ENCODE results near the gene ZNF749. TPM values are rescaled to one million over a fixed set of nuclear protein-coding genes. Genes with fewer than 3 reads are reported as not detected.

ZNF749 gene
- total RNA-seq, 2 donors from 2014 or later: 25.0 to 28.5 TPM

DNA sequence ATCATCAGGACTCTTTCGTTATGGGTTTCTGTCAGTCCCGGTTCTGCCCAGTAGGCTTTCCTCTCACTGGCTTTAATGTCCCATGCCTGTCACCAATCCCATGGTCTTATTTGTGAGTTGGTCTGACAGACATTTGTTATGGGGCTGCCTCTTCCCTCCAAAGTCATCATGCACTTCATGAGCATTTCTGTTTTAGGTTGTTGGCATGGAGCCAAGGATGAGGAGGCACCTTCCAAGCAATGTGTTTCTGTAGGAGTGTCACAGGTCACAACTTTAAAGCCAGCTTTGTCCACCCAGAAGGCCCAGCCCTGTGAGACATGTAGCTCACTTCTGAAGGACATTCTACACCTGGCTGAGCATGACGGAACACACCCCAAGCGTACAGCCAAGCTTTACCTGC lies 15.7 kb upstream of the ZNF749 start:
- Histone ChIP-seq H3K36me3 (ENCODE audit: control insufficient read depth, insufficient read depth, low read length) (peaks cover 34% of the 10 kb centered on the region), H3K27me3 (ENCODE audit: control insufficient read depth, insufficient read depth, low read length, poor library complexity, severe bottlenecking) (no peaks in the 10 kb centered on the region), H3K27ac (ENCODE audit: low read depth, low read length) (no peak overlapping the region), H3K9me3 (ENCODE audit: control insufficient read depth, low read length) (no peaks in the 10 kb centered on the region), H3K4me1 (ENCODE audit: control insufficient read depth, insufficient read depth, low read length) (no peaks in the 10 kb centered on the region), H3K9ac (ENCODE audit: extremely low read depth, low read length, poor library complexity, severe bottlenecking) (no peak overlapping the region), H3K4me3 (ENCODE audit: low read length) (no peak overlapping the region)
- Mint-ChIP-seq H3K9me3 (peaks cover 26% of the 10 kb centered on the region), H3K36me3 (ENCODE audit: low read depth) (peaks cover 68% of the 10 kb centered on the region), H3K27me3 (ENCODE audit: insufficient read depth) (no peaks in the 10 kb centered on the region), H3K4me1 (no peaks in the 10 kb centered on the region), H3K27ac (no peak overlapping the region), H3K4me3 (no peak overlapping the region)
- WGBS, 2 experiments (ENCODE audit: insufficient coverage in 1 of 2, insufficient read length in 1 of 2): 96 to 100% methylated on average over 3 to 4 of the region's 4 CpGs
- TF ChIP-seq, protein P1, sequence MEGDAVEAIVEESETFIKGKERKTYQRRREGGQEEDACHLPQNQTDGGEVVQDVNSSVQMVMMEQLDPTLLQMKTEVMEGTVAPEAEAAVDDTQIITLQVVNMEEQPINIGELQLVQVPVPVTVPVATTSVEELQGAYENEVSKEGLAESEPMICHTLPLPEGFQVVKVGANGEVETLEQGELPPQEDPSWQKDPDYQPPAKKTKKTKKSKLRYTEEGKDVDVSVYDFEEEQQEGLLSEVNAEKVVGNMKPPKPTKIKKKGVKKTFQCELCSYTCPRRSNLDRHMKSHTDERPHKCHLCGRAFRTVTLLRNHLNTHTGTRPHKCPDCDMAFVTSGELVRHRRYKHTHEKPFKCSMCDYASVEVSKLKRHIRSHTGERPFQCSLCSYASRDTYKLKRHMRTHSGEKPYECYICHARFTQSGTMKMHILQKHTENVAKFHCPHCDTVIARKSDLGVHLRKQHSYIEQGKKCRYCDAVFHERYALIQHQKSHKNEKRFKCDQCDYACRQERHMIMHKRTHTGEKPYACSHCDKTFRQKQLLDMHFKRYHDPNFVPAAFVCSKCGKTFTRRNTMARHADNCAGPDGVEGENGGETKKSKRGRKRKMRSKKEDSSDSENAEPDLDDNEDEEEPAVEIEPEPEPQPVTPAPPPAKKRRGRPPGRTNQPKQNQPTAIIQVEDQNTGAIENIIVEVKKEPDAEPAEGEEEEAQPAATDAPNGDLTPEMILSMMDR (conservative IDR thresholded peaks at IDR 0.05): no peak
- DNase-seq: no peak

DNA sequence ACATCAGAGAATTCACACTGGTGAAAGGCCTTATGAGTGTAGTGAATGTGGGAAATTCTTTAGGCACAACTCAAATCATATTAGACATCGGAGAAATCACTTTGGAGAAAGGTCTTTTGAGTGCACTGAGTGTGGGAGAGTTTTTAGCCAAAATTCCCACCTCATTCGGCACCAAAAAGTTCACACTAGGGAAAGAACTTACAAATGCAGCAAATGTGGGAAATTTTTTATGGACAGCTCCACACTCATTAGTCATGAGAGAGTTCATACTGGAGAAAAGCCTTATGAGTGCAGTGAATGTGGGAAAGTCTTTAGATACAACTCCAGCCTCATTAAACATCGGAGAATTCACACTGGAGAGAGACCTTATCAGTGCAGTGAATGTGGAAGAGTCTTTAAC lies 14.1 kb upstream of the ZNF749 start:
- peaks cover 26% of the 10 kb centered on the region for H3K9me3 Mint-ChIP-seq

GRCh38 chr19:57434386-57435061 lies 601 bp upstream of the ZNF749 start:
- Histone ChIP-seq H3K27me3 (ENCODE audit: control insufficient read depth, insufficient read depth, low read length, poor library complexity, severe bottlenecking) (no peaks in the 10 kb centered on the region), H3K9me3 (ENCODE audit: control insufficient read depth, low read length) (no peaks in the 10 kb centered on the region), H3K9ac (ENCODE audit: extremely low read depth, low read length, poor library complexity, severe bottlenecking) (peak overlapping the region; percentile 47), H3K27ac (ENCODE audit: low read depth, low read length) (peak overlapping the region; percentile 59), H3K4me1 (ENCODE audit: control insufficient read depth, insufficient read depth, low read length) (no peaks in the 10 kb centered on the region), H3K36me3 (ENCODE audit: control insufficient read depth, insufficient read depth, low read length) (peaks cover 18% of the 10 kb centered on the region), H3K4me3 (ENCODE audit: low read length) (peak overlapping the region; percentile 92)
- Mint-ChIP-seq H3K4me1 (peaks cover 14% of the 10 kb centered on the region), H3K27me3 (ENCODE audit: insufficient read depth) (no peaks in the 10 kb centered on the region), H3K4me3 (peak overlapping the region; percentile 90), H3K9me3 (peaks cover 8% of the 10 kb centered on the region), H3K36me3 (ENCODE audit: low read depth) (peaks cover 11% of the 10 kb centered on the region), H3K27ac (peak overlapping the region; percentile 98)
- TF ChIP-seq, protein P1 (conservative IDR thresholded peaks at IDR 0.05): no peak
- WGBS, 2 experiments (ENCODE audit: insufficient coverage in 1 of 2, insufficient read length in 1 of 2): 40 to 44% methylated on average over 11 to 15 of the region's 15 CpGs
- peak; percentile 59 for DNase-seq

More for the DNA sequence above, 14.1 kb upstream of the ZNF749 start:
- Mint-ChIP-seq H3K36me3 (ENCODE audit: low read depth) (peaks cover 56% of the 10 kb centered on the region), H3K27me3 (ENCODE audit: insufficient read depth) (no peaks in the 10 kb centered on the region), H3K4me3 (no peak overlapping the region), H3K4me1 (no peaks in the 10 kb centered on the region), H3K27ac (no peak overlapping the region)
- Histone ChIP-seq H3K9me3 (ENCODE audit: control insufficient read depth, low read length) (no peaks in the 10 kb centered on the region), H3K27me3 (ENCODE audit: control insufficient read depth, insufficient read depth, low read length, poor library complexity, severe bottlenecking) (no peaks in the 10 kb centered on the region), H3K9ac (ENCODE audit: extremely low read depth, low read length, poor library complexity, severe bottlenecking) (no peak overlapping the region), H3K27ac (ENCODE audit: low read depth, low read length) (no peak overlapping the region), H3K4me1 (ENCODE audit: control insufficient read depth, insufficient read depth, low read length) (no peaks in the 10 kb centered on the region), H3K4me3 (ENCODE audit: low read length) (no peak overlapping the region), H3K36me3 (ENCODE audit: control insufficient read depth, insufficient read depth, low read length) (peaks cover 33% of the 10 kb centered on the region)
- no peak for DNase-seq
- TF ChIP-seq, protein P1 (conservative IDR thresholded peaks at IDR 0.05): no peak
- WGBS, 2 experiments (ENCODE audit: insufficient coverage in 1 of 2, insufficient read length in 1 of 2): 91% methylated on average over 2 of the region's 3 CpGs; no CpG with 5 or more reads in 1 of the 2 experiments
